Left renal cortex interstitium (tissue), 4 donors: ENCODE results near the gene RUNX3. TPM values are rescaled to one million over a fixed set of nuclear protein-coding genes. Genes with fewer than 3 reads are reported as not detected.

ENCODE experiments used
- DNase-seq, 4 donors: peaks; one replicate each; pipeline ENCODE4 v3.0.0-alpha.2; 2013; ENCODE audit warnings: low read depth in 4 of 4, low spot score in 2 of 4, missing footprints in 1 of 4
- polyA plus RNA-seq, 4 donors: library from polyadenylated mRNA; unstranded; fragments of 120-200 nt; gene quantifications; one replicate each; pipeline ENCODE4 v1.2.1, GENCODE V29; 2013; ENCODE audit not compliant: insufficient read length in 4 of 4

Gene RUNX3
- polyA plus RNA-seq, 4 donors = 0.44 to 0.81 (median 0.57) TPM

- no peak for DNase-seq
Observed at GRCh38 chr1:24963943-24964693, 34.0 kb upstream of the RUNX3 start.

GRCh38 chr1:24963099-24963872 is 33.2 kb upstream of the RUNX3 start:
- no peak for DNase-seq

GRCh38 chr1:24961961-24962861 is 32.1 kb upstream of the RUNX3 start:
- DNase-seq = no peak

GRCh38 chr1:24961334-24961733 is 31.3 kb upstream of the RUNX3 start:
- no peak for DNase-seq

GRCh38 chr1:24960071-24960801 is 30.2 kb upstream of the RUNX3 start:
- DNase-seq = no peak

- no peak for DNase-seq
Observed at GRCh38 chr1:24959623-24959975, 29.5 kb upstream of the RUNX3 start.

- no peak for DNase-seq
Observed at GRCh38 chr1:24958766-24959622, 28.9 kb upstream of the RUNX3 start.

- DNase-seq = no peak
Observed at GRCh38 chr1:24957808-24958752, 28.0 kb upstream of the RUNX3 start.

GRCh38 chr1:24957016-24957807 is 27.1 kb upstream of the RUNX3 start:
- DNase-seq = no peak

GRCh38 chr1:24955779-24956365 is 25.8 kb upstream of the RUNX3 start:
- no peak for DNase-seq

GRCh38 chr1:24955161-24955560 is 25.1 kb upstream of the RUNX3 start:
- DNase-seq = no peak

GRCh38 chr1:24954631-24955030 is 24.6 kb upstream of the RUNX3 start:
- no peak for DNase-seq

GRCh38 chr1:24954022-24954421 is 23.9 kb upstream of the RUNX3 start:
- no peak for DNase-seq

- DNase-seq = no peak
Observed at GRCh38 chr1:24952413-24952841, 22.4 kb upstream of the RUNX3 start.

GRCh38 chr1:24951810-24952412 is 21.8 kb upstream of the RUNX3 start:
- no peak for DNase-seq

- no peak for DNase-seq
Observed at GRCh38 chr1:24951337-24951736, 21.3 kb upstream of the RUNX3 start.
